ENCODE measurements around the gene FAM81A. TPM values are rescaled to one million over a fixed set of nuclear protein-coding genes. Genes with fewer than 3 reads are reported as not detected.

Gene FAM81A
- total RNA-seq, result 1 to 10 TPM in 5 of 7 donors, under 1 TPM in 2; 0.77 to 2.7 (median 2.1) TPM
- 1 to 10 TPM; 1.2 to 3.0 (median 2.3) TPM for polyA plus RNA-seq
- long read RNA-seq, donor 1, partial matches to known transcripts, result 0 of 2 reads
- long read RNA-seq, donor 1, other reads (novel, unspliced or antisense), result 0 of 2 reads
- long read RNA-seq, donor 2, partial matches to known transcripts, result 0 of 2 reads
- long read RNA-seq, donor 2, other reads (novel, unspliced or antisense), result 0 of 2 reads

GRCh38 chr15:59437817-59438624, at the start of gene FAM81A:
Gene FAM81A (plus strand): TSS chr15:59438186. CDS start chr15:59458627, 20,441 bp downstream.
- H3K27me3 ChIP-seq (replicated peaks in 1 of 7), result peaks cover 0 to 50% (median 5%) of the 10 kb centered on the region in 7 donors
- peak in 1 of 3 donors; percentile 33 for TF ChIP-seq POLR2AphosphoS5 (IDR thresholded peaks at IDR 0.05)
- TF ChIP-seq POLR2A (IDR thresholded peaks at IDR 0.05), result no peak
- WGBS, 5 donors, result 0 to 1% (median 0%) methylated on average over 15 to 96 of the region's 96 CpGs
- H3K36me3 ChIP-seq, result no peaks in the 10 kb centered on the region
- H3K4me3 ChIP-seq, result peak within 1 kb of the TSS; percentile 46 to 79 (median 52)
- no peaks in the 10 kb centered on the region for H3K9me3 ChIP-seq
- intact Hi-C loops (cut with DNase I; ENCODE audit: low total_unique reads), result no loop called here
- H3K27ac ChIP-seq, result no peak within 1 kb of the TSS
- H3K4me1 ChIP-seq, result peaks cover 11 to 36% (median 22%) of the 10 kb centered on the region in 6 donors
- peak; percentile 91 for DNase-seq

- TF ChIP-seq CTCF (IDR thresholded peaks at IDR 0.05 in 8 of 11, conservative IDR thresholded peaks at IDR 0.05 in 3 of 11) (no peak), POLR2A (IDR thresholded peaks at IDR 0.05) (no peak), POLR2AphosphoS5 (IDR thresholded peaks at IDR 0.05) (no peak)
- H3K27ac ChIP-seq, result no peak overlapping the region
- H3K9me3 ChIP-seq, result no peaks in the 10 kb centered on the region
- no peaks in the 10 kb centered on the region for H3K27me3 ChIP-seq (replicated peaks in 1 of 7)
- H3K4me1 ChIP-seq, result peaks cover 0 to 15% (median 0%) of the 10 kb centered on the region in 6 donors
- WGBS, 5 donors, result 61 to 86% (median 70%) methylated on average over 3 of the region's 3 CpGs
- no peak overlapping the region for H3K4me3 ChIP-seq
- intact Hi-C loops (cut with DNase I; ENCODE audit: low total_unique reads), result no loop called here
- DNase-seq, result no peak
- no peaks in the 10 kb centered on the region for H3K36me3 ChIP-seq
Observed at GRCh38 chr15:59388670-59389069, 49.3 kb upstream of the FAM81A start.

GRCh38 chr15:59392299-59392698, 45.7 kb upstream of the FAM81A start:
- peaks cover 0 to 5% (median 0%) of the 10 kb centered on the region in 6 donors for H3K4me1 ChIP-seq
- peak; percentile 24 for DNase-seq
- WGBS, 5 donors, result 79 to 90% (median 83%) methylated on average over 5 of the region's 5 CpGs
- H3K4me3 ChIP-seq, result no peak overlapping the region
- no peaks in the 10 kb centered on the region for H3K27me3 ChIP-seq (replicated peaks in 1 of 7)
- H3K36me3 ChIP-seq, result no peaks in the 10 kb centered on the region
- TF ChIP-seq POLR2A (IDR thresholded peaks at IDR 0.05) (no peak), POLR2AphosphoS5 (IDR thresholded peaks at IDR 0.05) (no peak), CTCF (IDR thresholded peaks at IDR 0.05 in 8 of 11, conservative IDR thresholded peaks at IDR 0.05 in 3 of 11) (no peak)
- no peaks in the 10 kb centered on the region for H3K9me3 ChIP-seq
- H3K27ac ChIP-seq, result no peak overlapping the region
- intact Hi-C loops (cut with DNase I; ENCODE audit: low total_unique reads), result no loop called here

- 84 to 92% (median 90%) methylated on average over 9 of the region's 9 CpGs for WGBS, 5 donors
- TF ChIP-seq POLR2A (IDR thresholded peaks at IDR 0.05) (no peak), POLR2AphosphoS5 (IDR thresholded peaks at IDR 0.05) (no peak), CTCF (IDR thresholded peaks at IDR 0.05 in 8 of 11, conservative IDR thresholded peaks at IDR 0.05 in 3 of 11) (no peak)
- no peaks in the 10 kb centered on the region for H3K9me3 ChIP-seq
- no peaks in the 10 kb centered on the region for H3K36me3 ChIP-seq
- intact Hi-C loops (cut with DNase I; ENCODE audit: low total_unique reads), result no loop called here
- H3K27ac ChIP-seq, result no peak overlapping the region
- H3K4me1 ChIP-seq, result peaks cover 4 to 22% (median 15%) of the 10 kb centered on the region in 6 donors
- no peak for DNase-seq
- no peak overlapping the region for H3K4me3 ChIP-seq
- no peaks in the 10 kb centered on the region for H3K27me3 ChIP-seq (replicated peaks in 1 of 7)
Observed at GRCh38 chr15:59394166-59394661, 43.8 kb upstream of the FAM81A start.
